ENCODE data around the gene TH. TPM values are rescaled to one million over a fixed set of nuclear protein-coding genes. Genes with fewer than 3 reads are reported as not detected.

TH gene
- total and polyA plus RNA-seq, 2 experiments from 2014 or later = 0.34 TPM; not detected in 1

- Mint-ChIP-seq H3K27ac (no peak overlapping the region), H3K4me1 (no peaks in the 10 kb centered on the region), H3K27me3 (ENCODE audit: insufficient read depth, low read depth, poor library complexity) (peaks cover 14% of the 10 kb centered on the region), H3K36me3 (ENCODE audit: low read depth) (no peaks in the 10 kb centered on the region), H3K9me3 (no peaks in the 10 kb centered on the region), H3K4me3 (no peak overlapping the region)
- DNase-seq (ENCODE audit: low spot score) = no peak
- Histone ChIP-seq H3K4me2 (no peak overlapping the region), H2AFZ (no peak overlapping the region), H3K4me3 (no peak overlapping the region), H3F3A (replicated peaks; ENCODE audit: low read depth) (no peaks in the 10 kb centered on the region), H3K79me2 (replicated peaks; ENCODE audit: insufficient read depth) (no peaks in the 10 kb centered on the region), H3K36me3 (ENCODE audit: insufficient read depth) (no peaks in the 10 kb centered on the region), H3K27me3 (ENCODE audit: insufficient read depth) (no peaks in the 10 kb centered on the region), H3K4me1 (ENCODE audit: insufficient read depth) (no peaks in the 10 kb centered on the region; the same call in 1 of the 2 replicates), H3K27ac (ENCODE audit: low read depth) (no peak overlapping the region), H4K20me1 (replicated peaks; ENCODE audit: insufficient read depth) (no peaks in the 10 kb centered on the region), H3K9me2 (ENCODE audit: insufficient read depth) (no peaks in the 10 kb centered on the region)
- TF ChIP-seq POLR2AphosphoS5 (IDR thresholded peaks at IDR 0.05; ENCODE audit: low read depth) = no peak
- TF ChIP-seq ZNF114 (CRISPR knock-in tag; IDR thresholded peaks at IDR 0.05) = no peak
- TF ChIP-seq STAT1 (IDR thresholded peaks at IDR 0.05; ENCODE audit: unreplicated experiment) = no peak
- TF ChIP-seq REST (IDR thresholded peaks at IDR 0.05; ENCODE audit: unreplicated experiment) = no peak
- no peak for TF ChIP-seq EZH2phosphoT487 (IDR thresholded peaks at IDR 0.05; ENCODE audit: unreplicated experiment)
- TF ChIP-seq JUNB (IDR thresholded peaks at IDR 0.05; ENCODE audit: unreplicated experiment) = no peak
- no peak for TF ChIP-seq NANOG (IDR thresholded peaks at IDR 0.05; ENCODE audit: borderline replicate concordance)
- TF ChIP-seq CTCF (conservative IDR thresholded peaks at IDR 0.05; ENCODE audit: low read depth in 2 of 2) = no peak
- TF ChIP-seq ETS1 (IDR thresholded peaks at IDR 0.05) = no peak
- TF ChIP-seq ZNF331 (CRISPR knock-in tag; IDR thresholded peaks at IDR 0.05; ENCODE audit: low read depth) = no peak
- TF ChIP-seq EZH2 (IDR thresholded peaks at IDR 0.05; ENCODE audit: low read depth, unreplicated experiment) = no peak
- TF ChIP-seq CREB1 (CRISPR knock-in tag; IDR thresholded peaks at IDR 0.05; ENCODE audit: low read depth) = no peak
- no peak for TF ChIP-seq ZNF462 (CRISPR knock-in tag; IDR thresholded peaks at IDR 0.05)
- no peak for ATAC-seq
These were observed 45.0 kb downstream of the TH start for GRCh38 chr11:2126520-2127085.

All from GM23338 (cell line).